Hematopoietic multipotent progenitor cell treated with erythropoietin and hydrocortisone succinate and interleukin-3 and kit ligand, for 4 days (in vitro differentiated cells): ENCODE results near the gene USP17L11.
"Not testable (repeated sequence)": the region's sequence is repeated elsewhere in the genome, so short reads cannot be mapped to it uniquely, and the experiment has no call there.

Source experiments
- DNase-seq: peaks from one replicate; pipeline ENCODE4 v3.0.0-alpha.2; 2015

USP17L11 gene, protein sequence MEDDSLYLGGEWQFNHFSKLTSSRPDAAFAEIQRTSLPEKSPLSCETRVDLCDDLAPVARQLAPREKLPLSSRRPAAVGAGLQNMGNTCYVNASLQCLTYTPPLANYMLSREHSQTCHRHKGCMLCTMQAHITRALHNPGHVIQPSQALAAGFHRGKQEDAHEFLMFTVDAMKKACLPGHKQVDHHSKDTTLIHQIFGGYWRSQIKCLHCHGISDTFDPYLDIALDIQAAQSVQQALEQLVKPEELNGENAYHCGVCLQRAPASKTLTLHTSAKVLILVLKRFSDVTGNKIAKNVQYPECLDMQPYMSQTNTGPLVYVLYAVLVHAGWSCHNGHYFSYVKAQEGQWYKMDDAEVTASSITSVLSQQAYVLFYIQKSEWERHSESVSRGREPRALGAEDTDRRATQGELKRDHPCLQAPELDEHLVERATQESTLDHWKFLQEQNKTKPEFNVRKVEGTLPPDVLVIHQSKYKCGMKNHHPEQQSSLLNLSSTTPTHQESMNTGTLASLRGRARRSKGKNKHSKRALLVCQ

DNA sequence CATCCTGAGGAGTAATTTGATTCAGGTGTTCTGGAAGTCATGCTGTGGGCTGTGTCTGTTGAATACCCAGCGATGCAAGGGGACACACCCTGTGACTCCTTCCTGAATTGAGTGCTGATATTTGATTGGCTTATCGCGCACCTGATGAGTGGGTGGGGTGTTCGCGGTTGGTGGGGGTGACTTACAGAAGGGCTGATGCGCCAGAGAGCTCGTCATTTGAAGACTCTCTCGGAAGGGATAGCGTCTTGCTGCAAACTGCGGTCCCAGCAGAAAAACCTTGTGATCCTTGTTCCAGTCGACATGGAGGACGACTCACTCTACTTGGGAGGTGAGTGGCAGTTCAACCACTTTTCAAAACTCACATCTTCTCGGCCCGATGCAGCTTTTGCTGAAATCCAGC lies at the start of gene USP17L11:
Gene USP17L11 (plus strand): TSS at position 301 of the 400 bp plus-strand sequence. CDS start 0 bp downstream, at position 301.
- not testable (repeated sequence) for DNase-seq

DNA sequence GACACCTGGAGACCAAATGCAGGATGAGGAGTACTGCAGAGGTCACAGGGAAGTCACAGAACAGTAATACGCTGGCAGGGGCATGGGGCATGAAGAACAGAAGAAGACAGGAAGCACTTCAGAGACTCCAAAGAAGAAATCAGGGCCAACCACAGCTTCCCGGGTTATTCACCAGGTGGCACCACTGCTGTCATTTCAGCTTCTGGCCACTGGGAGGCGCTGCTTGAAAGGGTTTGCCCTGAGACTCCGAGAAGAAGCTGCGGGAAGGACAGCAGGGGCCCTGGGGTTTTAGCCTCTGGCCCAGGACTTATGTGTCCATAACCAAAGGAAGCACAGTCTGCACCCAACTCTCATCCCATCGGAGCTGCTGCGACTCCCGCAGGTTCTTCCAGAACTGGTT lies 49.2 kb upstream of the USP17L11 start:
- not testable (repeated sequence) for DNase-seq

DNA sequence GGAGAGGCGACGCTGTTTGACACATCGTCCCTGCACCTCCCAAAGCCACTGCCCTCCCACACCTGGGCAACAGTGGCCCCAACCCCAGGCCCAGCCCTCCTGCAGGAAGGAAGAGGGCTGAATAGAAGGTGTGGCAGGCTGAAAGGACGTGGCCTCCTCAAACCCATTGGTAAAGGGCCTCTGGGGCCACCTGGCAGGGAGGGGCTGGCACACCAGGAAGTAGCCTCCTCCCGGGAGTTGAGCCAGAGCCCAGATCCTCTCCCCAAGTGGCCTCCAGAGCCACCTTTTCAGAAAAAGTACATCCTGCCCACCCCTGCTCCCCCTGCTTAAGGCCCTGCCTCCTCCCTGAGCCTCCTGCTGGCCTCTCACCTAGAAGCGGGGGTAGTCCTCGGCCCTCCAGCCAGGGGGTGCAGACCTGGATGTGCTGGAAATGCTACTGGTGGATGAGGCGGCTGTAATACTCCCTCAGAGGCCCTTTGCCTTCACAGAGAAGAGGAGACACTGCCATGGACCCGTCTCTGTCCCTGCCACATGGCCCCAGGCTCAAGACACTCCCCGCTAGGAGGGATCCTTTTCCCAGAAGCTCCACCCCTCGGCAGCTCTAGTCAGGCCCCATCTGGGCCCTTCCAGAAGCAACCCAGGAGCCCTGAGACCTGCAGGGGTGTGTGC lies 45.3 kb upstream of the USP17L11 start, which contains the start of gene FAM90A26:
Gene FAM90A26 (plus strand): TSS at position 619 of the 669 bp plus-strand sequence. CDS start 2,764 bp downstream, outside the sequence.
- DNase-seq, result not testable (repeated sequence)

DNA sequence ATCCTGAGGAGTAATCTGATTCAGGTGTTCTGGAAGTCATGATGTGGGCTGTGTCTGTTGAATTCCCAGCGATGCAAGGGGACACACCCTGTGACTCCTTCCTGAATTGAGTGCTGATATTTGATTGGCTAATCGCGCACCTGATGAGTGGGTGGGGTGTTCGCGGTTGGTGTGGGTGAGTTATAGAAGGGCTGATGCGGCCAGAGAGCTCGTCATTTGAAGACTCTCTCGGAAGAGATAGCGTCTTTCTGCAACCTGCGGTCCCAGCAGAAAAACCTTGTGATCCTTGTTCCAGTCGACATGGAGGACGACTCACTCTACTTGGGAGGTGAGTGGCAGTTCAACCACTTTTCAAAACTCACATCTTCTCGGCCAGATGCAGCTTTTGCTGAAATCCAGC lies 4.8 kb upstream of the USP17L11 start, which contains the start of gene USP17L10:
Gene USP17L10 (plus strand): TSS at position 301 of the 400 bp plus-strand sequence. CDS start 0 bp downstream, at position 301.
- not testable (repeated sequence) for DNase-seq

DNA sequence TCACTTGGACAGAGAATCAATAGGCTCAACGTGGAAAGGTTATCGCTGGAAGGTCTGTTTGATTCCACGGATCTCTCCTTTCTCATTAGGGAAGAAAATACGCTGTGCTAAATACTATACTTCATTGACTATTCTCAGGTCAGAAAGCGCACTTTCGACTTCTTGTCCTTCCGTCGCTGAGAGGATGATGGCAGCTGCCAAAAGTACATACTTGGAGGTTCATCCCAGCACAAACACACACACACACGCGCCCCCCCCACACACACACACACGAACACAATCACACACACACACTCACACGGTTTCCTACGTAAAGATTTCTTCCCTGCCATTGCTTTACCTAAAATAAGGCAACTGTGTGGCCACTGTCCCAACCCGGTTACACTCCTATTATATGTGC lies 504 bp upstream of the USP17L11 start:
- DNase-seq, result not testable (repeated sequence)

DNA sequence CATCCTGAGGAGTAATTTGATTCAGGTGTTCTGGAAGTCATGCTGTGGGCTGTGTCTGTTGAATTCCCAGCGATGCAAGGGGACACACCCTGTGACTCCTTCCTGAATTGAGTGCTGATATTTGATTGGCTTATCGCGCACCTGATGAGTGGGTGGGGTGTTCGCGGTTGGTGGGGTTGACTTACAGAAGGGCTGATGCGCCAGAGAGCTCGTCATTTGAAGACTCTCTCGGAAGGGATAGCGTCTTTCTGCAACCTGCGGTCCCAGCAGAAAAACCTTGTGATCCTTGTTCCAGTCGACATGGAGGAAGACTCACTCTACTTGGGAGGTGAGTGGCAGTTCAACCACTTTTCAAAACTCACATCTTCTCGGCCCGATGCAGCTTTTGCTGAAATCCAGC lies 4.6 kb downstream of the USP17L11 start, which contains the start of gene USP17L12:
Gene USP17L12 (plus strand): TSS at position 301 of the 400 bp plus-strand sequence. CDS start 0 bp downstream, at position 301.
- not testable (repeated sequence) for DNase-seq

DNA sequence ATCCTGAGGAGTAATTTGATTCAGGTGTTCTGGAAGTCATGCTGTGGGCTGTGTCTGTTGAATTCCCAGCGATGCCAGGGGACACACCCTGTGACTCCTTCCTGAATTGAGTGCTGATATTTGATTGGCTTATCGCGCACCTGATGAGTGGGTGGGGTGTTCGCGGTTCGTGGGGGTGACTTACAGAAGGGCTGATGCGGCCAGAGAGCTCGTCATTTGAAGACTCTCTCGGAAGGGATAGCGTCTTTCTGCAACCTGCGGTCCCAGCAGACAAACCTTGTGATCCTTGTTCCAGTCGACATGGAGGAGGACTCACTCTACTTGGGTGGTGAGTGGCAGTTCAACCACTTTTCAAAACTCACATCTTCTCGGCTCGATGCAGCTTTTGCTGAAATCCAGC lies 9.4 kb downstream of the USP17L11 start, which contains the start of gene USP17L13:
Gene USP17L13 (plus strand): TSS at position 301 of the 400 bp plus-strand sequence. CDS start 0 bp downstream, at position 301.
- DNase-seq, result not testable (repeated sequence)

DNA sequence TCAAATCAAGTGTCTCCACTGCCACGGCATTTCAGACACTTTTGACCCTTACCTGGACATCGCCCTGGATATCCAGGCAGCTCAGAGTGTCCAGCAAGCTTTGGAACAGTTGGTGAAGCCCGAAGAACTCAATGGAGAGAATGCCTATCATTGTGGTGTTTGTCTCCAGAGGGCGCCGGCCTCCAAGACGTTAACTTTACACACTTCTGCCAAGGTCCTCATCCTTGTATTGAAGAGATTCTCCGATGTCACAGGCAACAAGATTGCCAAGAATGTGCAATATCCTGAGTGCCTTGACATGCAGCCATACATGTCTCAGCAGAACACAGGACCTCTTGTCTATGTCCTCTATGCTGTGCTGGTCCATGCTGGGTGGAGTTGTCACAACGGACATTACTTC lies 15.0 kb downstream of the USP17L11 start:
- not testable (repeated sequence) for DNase-seq

DNA sequence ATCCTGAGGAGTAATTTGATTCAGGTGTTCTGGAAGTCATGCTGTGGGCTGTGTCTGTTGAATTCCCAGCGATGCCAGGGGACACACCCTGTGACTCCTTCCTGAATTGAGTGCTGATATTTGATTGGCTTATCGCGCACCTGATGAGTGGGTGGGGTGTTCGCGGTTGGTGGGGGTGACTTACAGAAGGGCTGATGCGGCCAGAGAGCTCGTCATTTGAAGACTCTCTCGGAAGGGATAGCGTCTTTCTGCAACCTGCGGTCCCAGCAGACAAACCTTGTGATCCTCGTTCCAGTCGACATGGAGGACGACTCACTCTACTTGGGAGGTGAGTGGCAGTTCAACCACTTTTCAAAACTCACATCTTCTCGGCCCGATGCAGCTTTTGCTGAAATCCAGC lies 18.9 kb downstream of the USP17L11 start, which contains the start of gene USP17L15:
Gene USP17L15 (plus strand): TSS at position 301 of the 400 bp plus-strand sequence. CDS start 0 bp downstream, at position 301.
- DNase-seq, result not testable (repeated sequence)

DNA sequence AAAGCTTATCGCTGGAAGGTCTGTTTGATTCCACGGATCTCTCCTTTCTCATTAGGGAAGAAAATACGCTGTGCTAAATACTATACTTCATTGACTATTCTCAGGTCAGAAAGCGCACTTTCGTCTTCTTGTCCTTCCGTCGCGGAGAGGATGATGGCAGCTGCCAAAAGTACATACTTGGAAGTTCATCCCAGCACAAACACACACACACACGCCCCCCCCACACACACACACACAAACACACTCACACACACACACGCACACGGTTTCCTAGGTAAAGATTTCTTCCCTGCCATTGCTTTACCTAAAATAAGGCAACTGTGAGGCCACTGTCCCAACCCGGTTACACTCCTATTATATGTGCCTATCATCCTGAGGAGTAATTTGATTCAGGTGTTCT lies 23.3 kb downstream of the USP17L11 start:
- not testable (repeated sequence) for DNase-seq

DNA sequence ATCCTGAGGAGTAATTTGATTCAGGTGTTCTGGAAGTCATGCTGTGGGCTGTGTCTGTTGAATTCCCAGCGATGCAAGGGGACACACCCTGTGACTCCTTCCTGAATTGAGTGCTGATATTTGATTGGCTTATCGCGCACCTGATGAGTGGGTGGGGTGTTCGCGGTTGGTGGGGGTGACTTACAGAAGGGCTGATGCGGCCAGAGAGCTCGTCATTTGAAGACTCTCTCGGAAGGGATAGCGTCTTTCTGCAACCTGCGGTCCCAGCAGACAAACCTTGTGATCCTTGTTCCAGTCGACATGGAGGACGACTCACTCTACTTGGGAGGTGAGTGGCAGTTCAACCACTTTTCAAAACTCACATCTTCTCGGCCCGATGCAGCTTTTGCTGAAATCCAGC lies 28.4 kb downstream of the USP17L11 start, which contains the start of gene USP17L17:
Gene USP17L17 (plus strand): TSS at position 301 of the 400 bp plus-strand sequence. CDS start 0 bp downstream, at position 301.
- not testable (repeated sequence) for DNase-seq

DNA sequence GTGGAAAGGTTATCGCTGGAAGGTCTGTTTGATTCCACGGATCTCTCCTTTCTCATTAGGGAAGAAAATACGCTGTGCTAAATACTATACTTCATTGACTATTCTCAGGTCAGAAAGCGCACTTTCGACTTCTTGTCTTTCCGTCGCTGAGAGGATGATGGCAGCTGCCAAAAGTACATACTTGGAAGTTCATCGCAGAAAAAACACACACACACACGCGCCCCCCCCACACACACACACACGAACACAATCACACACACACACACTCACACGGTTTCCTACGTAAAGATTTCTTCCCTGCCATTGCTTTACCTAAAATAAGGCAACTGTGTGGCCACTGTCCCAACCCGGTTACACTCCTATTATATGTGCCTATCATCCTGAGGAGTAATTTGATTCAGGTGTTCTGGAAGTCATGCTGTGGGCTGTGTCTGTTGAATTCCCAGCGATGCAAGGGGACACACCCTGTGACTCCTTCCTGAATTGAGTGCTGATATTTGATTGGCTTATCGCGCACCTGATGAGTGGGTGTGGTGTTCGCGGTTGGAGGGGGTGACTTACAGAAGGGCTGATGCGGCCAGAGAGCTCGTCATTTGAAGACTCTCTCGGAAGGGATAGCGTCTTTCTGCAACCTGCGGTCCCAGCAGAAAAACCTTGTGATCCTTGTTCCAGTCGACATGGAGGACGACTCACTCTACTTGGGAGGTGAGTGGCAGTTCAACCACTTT lies 32.9 kb downstream of the USP17L11 start, which contains the start of gene USP17L18:
Gene USP17L18 (plus strand): TSS at position 678 of the 728 bp plus-strand sequence. CDS start 0 bp downstream, at position 678.
- DNase-seq, result peak; percentile 0

DNA sequence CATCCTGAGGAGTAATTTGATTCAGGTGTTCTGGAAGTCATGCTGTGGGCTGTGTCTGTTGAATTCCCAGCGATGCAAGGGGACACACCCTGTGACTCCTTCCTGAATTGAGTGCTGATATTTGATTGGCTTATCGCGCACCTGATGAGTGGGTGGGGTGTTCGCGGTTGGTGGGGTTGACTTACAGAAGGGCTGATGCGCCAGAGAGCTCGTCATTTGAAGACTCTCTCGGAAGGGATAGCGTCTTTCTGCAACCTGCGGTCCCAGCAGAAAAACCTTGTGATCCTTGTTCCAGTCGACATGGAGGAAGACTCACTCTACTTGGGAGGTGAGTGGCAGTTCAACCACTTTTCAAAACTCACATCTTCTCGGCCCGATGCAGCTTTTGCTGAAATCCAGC lies 37.9 kb downstream of the USP17L11 start, which contains the start of gene USP17L19:
Gene USP17L19 (plus strand): TSS at position 301 of the 400 bp plus-strand sequence. CDS start 0 bp downstream, at position 301.
- not testable (repeated sequence) for DNase-seq

DNA sequence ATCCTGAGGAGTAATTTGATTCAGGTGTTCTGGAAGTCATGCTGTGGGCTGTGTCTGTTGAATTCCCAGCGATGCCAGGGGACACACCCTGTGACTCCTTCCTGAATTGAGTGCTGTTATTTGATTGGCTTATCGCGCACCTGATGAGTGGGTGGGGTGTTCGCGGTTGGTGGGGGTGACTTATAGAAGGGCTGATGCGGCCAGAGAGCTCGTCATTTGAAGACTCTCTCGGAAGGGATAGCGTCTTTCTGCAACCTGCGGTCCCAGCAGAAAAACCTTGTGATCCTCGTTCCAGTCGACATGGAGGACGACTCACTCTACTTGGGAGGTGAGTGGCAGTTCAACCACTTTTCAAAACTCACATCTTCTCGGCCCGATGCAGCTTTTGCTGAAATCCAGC lies 42.6 kb downstream of the USP17L11 start, which contains the start of gene USP17L20:
Gene USP17L20 (plus strand): TSS at position 301 of the 400 bp plus-strand sequence. CDS start 0 bp downstream, at position 301.
- DNase-seq, result not testable (repeated sequence)

DNA sequence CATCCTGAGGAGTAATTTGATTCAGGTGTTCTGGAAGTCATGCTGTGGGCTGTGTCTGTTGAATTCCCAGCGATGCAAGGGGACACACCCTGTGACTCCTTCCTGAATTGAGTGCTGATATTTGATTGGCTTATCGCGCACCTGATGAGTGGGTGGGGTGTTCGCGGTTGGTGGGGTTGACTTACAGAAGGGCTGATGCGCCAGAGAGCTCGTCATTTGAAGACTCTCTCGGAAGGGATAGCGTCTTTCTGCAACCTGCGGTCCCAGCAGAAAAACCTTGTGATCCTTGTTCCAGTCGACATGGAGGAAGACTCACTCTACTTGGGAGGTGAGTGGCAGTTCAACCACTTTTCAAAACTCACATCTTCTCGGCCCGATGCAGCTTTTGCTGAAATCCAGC lies 47.4 kb downstream of the USP17L11 start, which contains the start of gene USP17L21:
Gene USP17L21 (plus strand): TSS at position 301 of the 400 bp plus-strand sequence. CDS start 0 bp downstream, at position 301.
- not testable (repeated sequence) for DNase-seq
